AG09309 (cell line): ENCODE data around the gene IL2RA.
"Not testable (repeated sequence)": the region's sequence is repeated elsewhere in the genome, so short reads cannot be mapped to it uniquely, and the experiment has no call there.

Source experiments
- DNase-seq: peaks from one replicate; pipeline ENCODE4 v3.0.0-alpha.2; 2010; ENCODE audit warnings: low read depth
- H3K4me3 ChIP-seq: 2 replicates; pipeline ENCODE4 v1.5.1; 2011; ENCODE audit warnings: mild to moderate bottlenecking, low read depth, low read length, moderate library complexity; ENCODE audit not compliant: control insufficient read depth
- CTCF ChIP-seq: IDR thresholded peaks from 2 replicates; pipeline ENCODE4 v1.5.1; 2011; ENCODE audit warnings: mild to moderate bottlenecking, low read depth, low read length, inconsistent platforms; ENCODE audit not compliant: insufficient read depth, control insufficient read depth; ENCODE audit errors: missing control alignments

The IL2RA gene

DNA sequence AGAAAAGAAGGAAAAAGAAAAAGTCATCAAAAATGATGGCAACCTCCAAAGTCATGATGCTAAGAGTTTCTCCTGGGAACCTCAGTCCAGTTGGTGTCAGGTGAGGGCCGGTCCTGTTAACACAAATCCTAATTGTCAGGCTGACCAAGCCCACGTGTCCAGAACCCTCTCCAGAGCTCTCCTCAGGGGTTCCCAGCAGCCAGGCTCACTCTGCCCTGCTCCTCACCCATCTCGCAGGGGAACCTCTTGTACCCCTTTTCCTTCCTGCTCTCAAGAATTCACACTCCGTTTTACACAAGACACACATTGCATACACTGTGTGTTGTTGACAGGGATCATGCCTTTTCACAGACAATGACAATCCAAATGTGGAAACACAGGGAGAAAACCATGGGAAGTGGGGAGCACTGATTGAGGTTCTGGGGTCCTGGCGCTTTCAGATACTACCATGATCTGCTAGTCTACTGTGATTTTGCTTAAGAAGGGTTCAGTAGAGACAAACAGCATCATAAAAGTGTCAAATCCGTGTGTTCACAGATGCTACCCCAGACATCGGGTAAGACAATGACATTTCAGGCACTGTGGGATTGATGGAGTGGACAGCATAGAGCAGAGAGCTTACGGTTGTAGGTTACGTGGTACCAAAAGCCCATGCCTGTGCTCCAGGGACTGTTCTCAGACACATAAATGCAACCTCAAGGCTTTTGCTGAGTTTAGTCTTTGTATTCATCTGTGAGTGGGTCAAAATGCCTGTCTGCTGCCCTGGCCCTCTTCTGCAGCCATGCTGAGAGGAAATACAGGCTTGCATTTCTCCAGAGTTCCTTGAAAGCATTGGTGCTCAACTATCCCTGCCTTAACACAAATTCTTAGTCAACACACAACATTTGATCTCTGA lies 16.0 kb downstream of the IL2RA start:
- H3K4me3 ChIP-seq, result no peak overlapping the region
- TF ChIP-seq CTCF, result no peak
- no peak for DNase-seq

DNA sequence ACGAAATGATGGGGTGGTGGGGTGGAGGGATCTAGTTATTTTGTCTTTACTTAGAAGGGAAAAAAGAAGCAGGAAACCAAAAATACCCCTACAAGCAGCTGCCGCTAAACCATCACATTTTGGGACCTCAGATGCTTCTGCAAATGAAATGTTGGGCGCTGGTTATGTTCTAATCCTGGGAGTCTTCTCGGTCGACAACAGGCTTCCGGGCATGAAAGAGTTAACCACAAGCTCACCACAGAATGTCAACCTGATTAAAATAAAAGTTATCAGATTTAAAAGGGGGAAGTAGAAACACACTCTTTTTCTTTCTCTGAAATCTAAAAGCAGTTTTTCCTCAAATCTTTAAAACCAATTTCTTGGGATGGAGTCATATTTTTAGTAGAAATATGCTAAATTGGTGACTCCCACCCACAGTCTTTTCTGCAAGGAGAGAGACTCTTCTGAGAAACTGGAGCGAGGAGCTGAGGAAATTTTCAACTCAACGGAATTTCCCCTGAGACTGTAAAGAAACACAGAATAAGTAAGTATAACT lies 16.8 kb downstream of the IL2RA start:
- H3K4me3 ChIP-seq, result no peak overlapping the region
- no peak for TF ChIP-seq CTCF
- DNase-seq, result no peak

DNA sequence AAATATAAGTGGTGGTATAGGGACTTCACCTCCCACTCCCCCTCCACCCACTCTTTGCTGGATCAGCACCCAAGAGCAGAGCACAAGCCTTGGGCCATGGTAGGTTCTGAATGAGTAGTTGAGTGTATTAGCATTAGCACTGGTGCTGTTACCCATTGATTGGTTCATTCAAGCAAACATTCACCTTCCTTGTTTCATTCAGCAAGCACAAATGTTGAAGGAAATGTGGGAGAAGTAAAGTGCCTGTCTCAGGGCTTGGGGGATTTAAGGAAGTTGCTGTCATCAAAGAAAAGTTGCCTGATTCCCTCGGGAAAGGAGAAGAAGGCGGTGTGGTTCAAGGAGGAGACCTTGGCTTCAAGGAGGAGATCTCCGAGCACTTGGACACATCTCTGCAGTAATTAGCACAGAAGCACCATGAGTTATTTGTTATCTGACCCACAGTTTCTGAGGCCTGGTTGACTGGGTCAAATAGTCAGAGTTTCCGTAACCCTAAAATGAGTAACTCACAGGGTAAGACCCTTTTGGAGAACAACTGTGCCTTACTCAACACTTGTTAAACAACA lies 17.3 kb downstream of the IL2RA start:
- no peak for DNase-seq
- H3K4me3 ChIP-seq, result no peak overlapping the region
- TF ChIP-seq CTCF, result no peak

- no peak for DNase-seq
- no peak for TF ChIP-seq CTCF
- no peak overlapping the region for H3K4me3 ChIP-seq
Observed at GRCh38 chr10:6044060-6044459, 18.1 kb downstream of the IL2RA start.

GRCh38 chr10:6043377-6043776 lies 18.8 kb downstream of the IL2RA start:
- not testable (repeated sequence) for H3K4me3 ChIP-seq, DNase-seq

- TF ChIP-seq CTCF, result no peak
- DNase-seq, result no peak
- H3K4me3 ChIP-seq, result no peak overlapping the region
Observed at GRCh38 chr10:6040205-6040604, 22.0 kb downstream of the IL2RA start.

GRCh38 chr10:6039711-6040110 lies 22.5 kb downstream of the IL2RA start:
- DNase-seq, result no peak
- TF ChIP-seq CTCF, result no peak
- H3K4me3 ChIP-seq, result no peak overlapping the region
